ENCODE measurements around the gene ZDHHC24. TPM values are rescaled to one million over a fixed set of nuclear protein-coding genes. Genes with fewer than 3 reads are reported as not detected.

ZDHHC24 gene
- polyA plus RNA-seq, 1 donor from 2014 or later: 15.9 TPM

DNA sequence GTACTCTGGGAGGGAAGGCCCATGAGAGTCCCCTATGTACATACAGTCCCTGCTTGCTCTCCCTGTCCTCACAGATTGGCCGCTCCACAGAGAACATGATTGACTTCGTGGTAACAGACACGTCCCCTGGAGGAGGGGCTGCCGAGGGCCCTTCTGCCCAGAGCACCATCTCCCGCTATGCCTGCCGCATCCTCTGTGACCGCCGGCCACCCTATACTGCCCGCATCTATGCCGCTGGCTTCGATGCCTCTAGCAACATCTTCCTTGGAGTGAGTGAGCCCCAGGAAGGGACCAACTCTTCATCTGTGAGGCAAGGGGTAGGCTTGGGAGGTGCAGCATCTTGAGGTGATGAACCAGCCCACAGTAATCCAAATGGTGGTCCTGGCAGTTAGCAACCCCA lies 72.7 kb downstream of the ZDHHC24 start:
- Histone ChIP-seq H3K36me3 (ENCODE audit: insufficient read depth, low read length) (no peaks in the 10 kb centered on the region), H2AFZ (ENCODE audit: low read depth, low read length) (no peak overlapping the region), H3K79me2 (replicated peaks; ENCODE audit: insufficient read depth, low read length) (no peaks in the 10 kb centered on the region), H3K4me3 (ENCODE audit: low read length) (no peak overlapping the region), H3F3A (ENCODE audit: insufficient read depth, low read length, poor library complexity, severe bottlenecking) (no peaks in the 10 kb centered on the region), H3K9me2 (ENCODE audit: insufficient read depth, low read length) (no peaks in the 10 kb centered on the region), H4K20me1 (ENCODE audit: insufficient read depth) (no peaks in the 10 kb centered on the region), H3K27ac (ENCODE audit: low read length) (no peak overlapping the region), H3K9ac (ENCODE audit: low read length) (no peak overlapping the region), H3K27me3 (ENCODE audit: insufficient read depth, low read depth, low read length) (no peaks in the 10 kb centered on the region), H3K9me3 (ENCODE audit: low read length) (no peaks in the 10 kb centered on the region), H3K4me2 (ENCODE audit: low read length) (no peak overlapping the region)
- TF ChIP-seq EP300 (conservative IDR thresholded peaks at IDR 0.05; ENCODE audit: poor library complexity, severe bottlenecking) (no peak), MXI1 (conservative IDR thresholded peaks at IDR 0.05; ENCODE audit: poor library complexity, severe bottlenecking) (no peak), RAD21 (conservative IDR thresholded peaks at IDR 0.05) (no peak), SMC3 (conservative IDR thresholded peaks at IDR 0.05; ENCODE audit: poor library complexity) (no peak), POLR2AphosphoS5 (IDR thresholded peaks at IDR 0.05) (no peak), EZH2 (IDR thresholded peaks at IDR 0.05; ENCODE audit: borderline replicate concordance, insufficient read depth, low read length, poor library complexity, severe bottlenecking) (no peak), TAF1 (IDR thresholded peaks at IDR 0.05; ENCODE audit: low read depth) (no peak)
- TF ChIP-seq, protein P1, sequence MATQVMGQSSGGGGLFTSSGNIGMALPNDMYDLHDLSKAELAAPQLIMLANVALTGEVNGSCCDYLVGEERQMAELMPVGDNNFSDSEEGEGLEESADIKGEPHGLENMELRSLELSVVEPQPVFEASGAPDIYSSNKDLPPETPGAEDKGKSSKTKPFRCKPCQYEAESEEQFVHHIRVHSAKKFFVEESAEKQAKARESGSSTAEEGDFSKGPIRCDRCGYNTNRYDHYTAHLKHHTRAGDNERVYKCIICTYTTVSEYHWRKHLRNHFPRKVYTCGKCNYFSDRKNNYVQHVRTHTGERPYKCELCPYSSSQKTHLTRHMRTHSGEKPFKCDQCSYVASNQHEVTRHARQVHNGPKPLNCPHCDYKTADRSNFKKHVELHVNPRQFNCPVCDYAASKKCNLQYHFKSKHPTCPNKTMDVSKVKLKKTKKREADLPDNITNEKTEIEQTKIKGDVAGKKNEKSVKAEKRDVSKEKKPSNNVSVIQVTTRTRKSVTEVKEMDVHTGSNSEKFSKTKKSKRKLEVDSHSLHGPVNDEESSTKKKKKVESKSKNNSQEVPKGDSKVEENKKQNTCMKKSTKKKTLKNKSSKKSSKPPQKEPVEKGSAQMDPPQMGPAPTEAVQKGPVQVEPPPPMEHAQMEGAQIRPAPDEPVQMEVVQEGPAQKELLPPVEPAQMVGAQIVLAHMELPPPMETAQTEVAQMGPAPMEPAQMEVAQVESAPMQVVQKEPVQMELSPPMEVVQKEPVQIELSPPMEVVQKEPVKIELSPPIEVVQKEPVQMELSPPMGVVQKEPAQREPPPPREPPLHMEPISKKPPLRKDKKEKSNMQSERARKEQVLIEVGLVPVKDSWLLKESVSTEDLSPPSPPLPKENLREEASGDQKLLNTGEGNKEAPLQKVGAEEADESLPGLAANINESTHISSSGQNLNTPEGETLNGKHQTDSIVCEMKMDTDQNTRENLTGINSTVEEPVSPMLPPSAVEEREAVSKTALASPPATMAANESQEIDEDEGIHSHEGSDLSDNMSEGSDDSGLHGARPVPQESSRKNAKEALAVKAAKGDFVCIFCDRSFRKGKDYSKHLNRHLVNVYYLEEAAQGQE (IDR thresholded peaks at IDR 0.05; ENCODE audit: borderline replicate concordance): no peak
- TF ChIP-seq, protein P2, sequence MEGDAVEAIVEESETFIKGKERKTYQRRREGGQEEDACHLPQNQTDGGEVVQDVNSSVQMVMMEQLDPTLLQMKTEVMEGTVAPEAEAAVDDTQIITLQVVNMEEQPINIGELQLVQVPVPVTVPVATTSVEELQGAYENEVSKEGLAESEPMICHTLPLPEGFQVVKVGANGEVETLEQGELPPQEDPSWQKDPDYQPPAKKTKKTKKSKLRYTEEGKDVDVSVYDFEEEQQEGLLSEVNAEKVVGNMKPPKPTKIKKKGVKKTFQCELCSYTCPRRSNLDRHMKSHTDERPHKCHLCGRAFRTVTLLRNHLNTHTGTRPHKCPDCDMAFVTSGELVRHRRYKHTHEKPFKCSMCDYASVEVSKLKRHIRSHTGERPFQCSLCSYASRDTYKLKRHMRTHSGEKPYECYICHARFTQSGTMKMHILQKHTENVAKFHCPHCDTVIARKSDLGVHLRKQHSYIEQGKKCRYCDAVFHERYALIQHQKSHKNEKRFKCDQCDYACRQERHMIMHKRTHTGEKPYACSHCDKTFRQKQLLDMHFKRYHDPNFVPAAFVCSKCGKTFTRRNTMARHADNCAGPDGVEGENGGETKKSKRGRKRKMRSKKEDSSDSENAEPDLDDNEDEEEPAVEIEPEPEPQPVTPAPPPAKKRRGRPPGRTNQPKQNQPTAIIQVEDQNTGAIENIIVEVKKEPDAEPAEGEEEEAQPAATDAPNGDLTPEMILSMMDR (IDR thresholded peaks at IDR 0.05; ENCODE audit: poor library complexity, severe bottlenecking): no peak

DNA sequence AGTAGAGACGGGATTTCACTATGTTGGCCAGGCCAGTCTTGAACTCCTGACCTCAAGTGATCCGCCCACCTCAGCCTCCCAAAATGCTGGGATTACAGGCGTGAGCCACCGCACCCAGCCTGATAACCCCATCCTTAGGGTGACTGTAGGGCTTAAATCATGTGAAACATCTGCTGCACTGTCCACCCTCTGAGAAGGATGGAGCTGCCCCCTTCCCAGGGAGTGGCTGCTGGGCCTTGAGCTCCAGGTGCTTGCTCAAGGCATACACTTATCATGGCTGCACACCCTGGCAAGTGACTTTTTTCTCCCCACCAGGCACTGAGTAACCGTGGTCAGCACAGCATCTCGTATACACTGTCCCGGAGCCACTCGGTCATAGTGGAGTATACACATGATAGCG lies 73.8 kb downstream of the ZDHHC24 start:
- Histone ChIP-seq H3K27me3 (ENCODE audit: insufficient read depth, low read depth, low read length) (no peaks in the 10 kb centered on the region), H3K9me2 (ENCODE audit: insufficient read depth, low read length) (no peaks in the 10 kb centered on the region), H3K36me3 (ENCODE audit: insufficient read depth, low read length) (no peaks in the 10 kb centered on the region), H3K79me2 (replicated peaks; ENCODE audit: insufficient read depth, low read length) (no peaks in the 10 kb centered on the region), H3K4me2 (ENCODE audit: low read length) (no peak overlapping the region), H3K4me3 (ENCODE audit: low read length) (no peak overlapping the region), H3F3A (ENCODE audit: insufficient read depth, low read length, poor library complexity, severe bottlenecking) (no peaks in the 10 kb centered on the region), H3K9ac (ENCODE audit: low read length) (no peak overlapping the region), H2AFZ (ENCODE audit: low read depth, low read length) (no peak overlapping the region), H3K27ac (ENCODE audit: low read length) (no peak overlapping the region), H4K20me1 (ENCODE audit: insufficient read depth) (no peaks in the 10 kb centered on the region), H3K9me3 (ENCODE audit: low read length) (no peaks in the 10 kb centered on the region)
- TF ChIP-seq, protein P1 (IDR thresholded peaks at IDR 0.05; ENCODE audit: borderline replicate concordance): no peak
- TF ChIP-seq POLR2AphosphoS5 (IDR thresholded peaks at IDR 0.05) (no peak), TAF1 (IDR thresholded peaks at IDR 0.05; ENCODE audit: low read depth) (no peak), EP300 (conservative IDR thresholded peaks at IDR 0.05; ENCODE audit: poor library complexity, severe bottlenecking) (no peak), RAD21 (conservative IDR thresholded peaks at IDR 0.05) (no peak), SMC3 (conservative IDR thresholded peaks at IDR 0.05; ENCODE audit: poor library complexity) (no peak), MXI1 (conservative IDR thresholded peaks at IDR 0.05; ENCODE audit: poor library complexity, severe bottlenecking) (no peak), EZH2 (IDR thresholded peaks at IDR 0.05; ENCODE audit: borderline replicate concordance, insufficient read depth, low read length, poor library complexity, severe bottlenecking) (no peak)
- TF ChIP-seq, protein P2 (IDR thresholded peaks at IDR 0.05; ENCODE audit: poor library complexity, severe bottlenecking): no peak
